Mucosa of stomach (tissue), 1 donor: Measurements from ENCODE around the gene NKX1-1.

Experiments used
- H3K27me3 ChIP-seq: one replicate; pipeline ENCODE4 v1.7.0; 2013; ENCODE audit warnings: mild to moderate bottlenecking, low read length; ENCODE audit not compliant: control insufficient read depth, insufficient read depth
- H3K36me3 ChIP-seq: one replicate; pipeline ENCODE4 v1.7.0; 2013; ENCODE audit warnings: low read length; ENCODE audit not compliant: control insufficient read depth, insufficient read depth
- H3K4me1 ChIP-seq: one replicate; pipeline ENCODE4 v1.7.0; 2013; ENCODE audit warnings: mild to moderate bottlenecking, low read length; ENCODE audit not compliant: control insufficient read depth, insufficient read depth
- H3K4me3 ChIP-seq: one replicate; pipeline ENCODE4 v1.7.0; 2013; ENCODE audit warnings: low read length
- H3K9ac ChIP-seq: one replicate; pipeline ENCODE4 v1.7.0; 2013; ENCODE audit warnings: mild to moderate bottlenecking, low read length, moderate library complexity
- H3K9me3 ChIP-seq: one replicate; pipeline ENCODE4 v1.7.0; 2013; ENCODE audit warnings: mild to moderate bottlenecking, low read length, moderate library complexity; ENCODE audit not compliant: control insufficient read depth
- donor health status: Pancreatic carcinoma.

The NKX1-1 gene

GRCh38 chr4:1405636-1406393, 427 bp downstream of the NKX1-1 start:
- no peak overlapping the region for H3K9ac ChIP-seq
- no peaks in the 10 kb centered on the region for H3K4me1 ChIP-seq
- peaks cover 89% of the 10 kb centered on the region for H3K27me3 ChIP-seq
- no peak overlapping the region for H3K4me3 ChIP-seq
- H3K9me3 ChIP-seq, result no peaks in the 10 kb centered on the region
- H3K36me3 ChIP-seq, result no peaks in the 10 kb centered on the region

GRCh38 chr4:1405254-1405635, 997 bp downstream of the NKX1-1 start:
- Histone ChIP-seq H3K9me3 (no peaks in the 10 kb centered on the region), H3K4me3 (no peak overlapping the region), H3K4me1 (no peaks in the 10 kb centered on the region), H3K9ac (no peak overlapping the region), H3K27me3 (peaks cover 89% of the 10 kb centered on the region), H3K36me3 (no peaks in the 10 kb centered on the region)

GRCh38 chr4:1404573-1405253, 1.5 kb downstream of the NKX1-1 start:
- Histone ChIP-seq H3K9ac (no peak overlapping the region), H3K36me3 (no peaks in the 10 kb centered on the region), H3K9me3 (no peaks in the 10 kb centered on the region), H3K4me3 (no peak overlapping the region), H3K4me1 (no peaks in the 10 kb centered on the region), H3K27me3 (peaks cover 91% of the 10 kb centered on the region)

GRCh38 chr4:1403591-1404572, 2.4 kb downstream of the NKX1-1 start:
- no peak overlapping the region for H3K4me3 ChIP-seq
- H3K4me1 ChIP-seq, result no peaks in the 10 kb centered on the region
- no peak overlapping the region for H3K9ac ChIP-seq
- H3K36me3 ChIP-seq, result no peaks in the 10 kb centered on the region
- H3K27me3 ChIP-seq, result peaks cover 89% of the 10 kb centered on the region
- H3K9me3 ChIP-seq, result no peaks in the 10 kb centered on the region

GRCh38 chr4:1403177-1403583, 3.1 kb downstream of the NKX1-1 start:
- no peaks in the 10 kb centered on the region for H3K9me3 ChIP-seq
- no peak overlapping the region for H3K9ac ChIP-seq
- no peaks in the 10 kb centered on the region for H3K36me3 ChIP-seq
- H3K4me1 ChIP-seq, result no peaks in the 10 kb centered on the region
- no peak overlapping the region for H3K4me3 ChIP-seq
- peaks cover 82% of the 10 kb centered on the region for H3K27me3 ChIP-seq

- Histone ChIP-seq H3K36me3 (no peaks in the 10 kb centered on the region), H3K9me3 (no peaks in the 10 kb centered on the region), H3K9ac (no peak overlapping the region), H3K27me3 (peaks cover 78% of the 10 kb centered on the region), H3K4me3 (no peak overlapping the region), H3K4me1 (no peaks in the 10 kb centered on the region)
Measured at GRCh38 chr4:1402516-1403091, 3.6 kb downstream of the NKX1-1 start.

- Histone ChIP-seq H3K4me1 (no peaks in the 10 kb centered on the region), H3K36me3 (no peaks in the 10 kb centered on the region), H3K9ac (no peak overlapping the region), H3K4me3 (no peak overlapping the region), H3K27me3 (peaks cover 73% of the 10 kb centered on the region), H3K9me3 (no peaks in the 10 kb centered on the region)
Measured at GRCh38 chr4:1402021-1402515, 4.2 kb downstream of the NKX1-1 start.

- H3K27me3 ChIP-seq, result peaks cover 67% of the 10 kb centered on the region
Measured at GRCh38 chr4:1401409-1402020, 4.7 kb downstream of the NKX1-1 start.

GRCh38 chr4:1400831-1401408, 5.3 kb downstream of the NKX1-1 start:
- Histone ChIP-seq H3K9ac (no peak overlapping the region), H3K27me3 (peaks cover 61% of the 10 kb centered on the region), H3K36me3 (no peaks in the 10 kb centered on the region), H3K4me3 (no peak overlapping the region), H3K9me3 (no peaks in the 10 kb centered on the region), H3K4me1 (no peaks in the 10 kb centered on the region)

More at GRCh38 chr4:1401409-1402020, 4.7 kb downstream of the NKX1-1 start:
- no peak overlapping the region for H3K9ac ChIP-seq
- no peaks in the 10 kb centered on the region for H3K9me3 ChIP-seq
- H3K4me3 ChIP-seq, result no peak overlapping the region
- H3K4me1 ChIP-seq, result no peaks in the 10 kb centered on the region
- H3K36me3 ChIP-seq, result no peaks in the 10 kb centered on the region

GRCh38 chr4:1400191-1400805, 5.9 kb downstream of the NKX1-1 start:
- no peak overlapping the region for H3K9ac ChIP-seq
- H3K4me1 ChIP-seq, result no peaks in the 10 kb centered on the region
- H3K9me3 ChIP-seq, result no peaks in the 10 kb centered on the region
- no peaks in the 10 kb centered on the region for H3K36me3 ChIP-seq
- H3K4me3 ChIP-seq, result no peak overlapping the region
- H3K27me3 ChIP-seq, result peaks cover 55% of the 10 kb centered on the region
